Measurements from ENCODE around the gene HLA-DRA.
"Not testable (repeated sequence)": the region's sequence is repeated elsewhere in the genome, so short reads cannot be mapped to it uniquely, and the experiment has no call there.

The HLA-DRA gene

DNA sequence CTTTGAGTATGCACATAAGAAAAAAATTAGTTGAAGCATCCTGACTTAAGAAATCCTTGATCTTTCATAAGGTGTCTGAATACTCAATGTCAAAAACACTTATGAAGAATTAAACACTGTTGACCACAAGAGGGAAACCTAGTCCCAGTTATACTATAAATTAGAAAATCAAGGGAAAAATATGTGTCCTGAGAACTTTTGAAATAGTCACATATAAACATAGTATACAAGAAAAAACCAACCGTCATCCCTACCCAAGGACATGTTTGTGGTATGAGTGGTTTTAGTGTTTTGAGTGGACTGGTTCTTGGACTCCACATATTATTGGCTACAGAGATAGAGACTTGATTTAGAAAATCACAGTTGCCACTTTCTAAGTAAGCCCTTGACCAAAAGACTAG lies 7.6 kb upstream of the HLA-DRA start:
- no peak for DNase-seq

DNA sequence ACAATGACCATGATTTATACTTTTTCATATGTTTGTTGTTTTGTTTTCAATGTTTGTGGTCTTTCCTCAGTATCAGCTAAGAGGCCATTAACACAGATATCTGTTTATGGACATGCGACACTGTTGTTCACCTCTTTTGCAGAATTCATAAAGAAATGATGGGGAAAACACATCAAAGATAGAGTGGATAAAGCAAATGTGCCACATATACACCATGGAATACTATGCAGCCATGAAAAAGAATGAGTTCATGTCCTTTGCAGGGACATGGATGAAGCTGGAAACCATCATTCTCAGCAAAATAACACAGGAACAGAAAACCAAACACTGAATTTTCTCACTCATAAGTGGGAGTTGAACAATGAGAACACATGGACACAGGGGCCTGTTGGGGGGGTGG lies 5.7 kb upstream of the HLA-DRA start:
- not testable (repeated sequence) for DNase-seq

DNA sequence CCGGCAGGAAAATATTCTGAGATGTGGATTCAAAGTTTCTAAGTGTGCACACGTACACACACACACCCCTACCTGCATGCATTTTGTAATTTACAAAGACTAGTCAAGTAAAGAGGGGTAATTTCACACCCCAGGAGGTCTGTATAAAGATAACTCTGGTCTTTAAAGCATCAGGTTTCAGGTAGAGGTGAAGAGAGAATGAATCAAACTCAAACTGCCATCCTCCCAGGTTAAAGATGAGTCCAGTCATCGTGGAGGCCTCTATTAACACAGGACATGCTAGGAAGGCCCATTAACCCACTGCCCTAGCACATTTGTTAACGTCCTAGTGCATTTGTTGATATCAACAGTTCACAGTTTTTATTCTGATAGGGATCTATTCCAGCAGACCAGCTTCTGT lies 3.5 kb upstream of the HLA-DRA start:
- no peak for DNase-seq

GRCh38 chr6:32436995-32437836 lies 2.5 kb upstream of the HLA-DRA start:
- DNase-seq, result no peak

GRCh38 chr6:32439139-32439538 lies 548 bp upstream of the HLA-DRA start:
- no peak for DNase-seq

DNA sequence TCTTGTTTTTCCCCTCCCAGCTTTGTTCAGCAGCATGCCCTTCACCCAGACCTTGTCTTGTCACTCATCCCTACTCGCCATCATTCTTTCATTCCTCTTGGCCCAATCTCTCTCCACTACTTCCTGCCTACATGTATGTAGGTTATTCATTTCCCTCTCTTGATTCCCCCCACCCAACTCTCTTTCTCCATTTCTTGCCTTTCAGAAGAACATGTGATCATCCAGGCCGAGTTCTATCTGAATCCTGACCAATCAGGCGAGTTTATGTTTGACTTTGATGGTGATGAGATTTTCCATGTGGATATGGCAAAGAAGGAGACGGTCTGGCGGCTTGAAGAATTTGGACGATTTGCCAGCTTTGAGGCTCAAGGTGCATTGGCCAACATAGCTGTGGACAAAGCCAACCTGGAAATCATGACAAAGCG lies 2.6 kb downstream of the HLA-DRA start:
- DNase-seq, result no peak

DNA sequence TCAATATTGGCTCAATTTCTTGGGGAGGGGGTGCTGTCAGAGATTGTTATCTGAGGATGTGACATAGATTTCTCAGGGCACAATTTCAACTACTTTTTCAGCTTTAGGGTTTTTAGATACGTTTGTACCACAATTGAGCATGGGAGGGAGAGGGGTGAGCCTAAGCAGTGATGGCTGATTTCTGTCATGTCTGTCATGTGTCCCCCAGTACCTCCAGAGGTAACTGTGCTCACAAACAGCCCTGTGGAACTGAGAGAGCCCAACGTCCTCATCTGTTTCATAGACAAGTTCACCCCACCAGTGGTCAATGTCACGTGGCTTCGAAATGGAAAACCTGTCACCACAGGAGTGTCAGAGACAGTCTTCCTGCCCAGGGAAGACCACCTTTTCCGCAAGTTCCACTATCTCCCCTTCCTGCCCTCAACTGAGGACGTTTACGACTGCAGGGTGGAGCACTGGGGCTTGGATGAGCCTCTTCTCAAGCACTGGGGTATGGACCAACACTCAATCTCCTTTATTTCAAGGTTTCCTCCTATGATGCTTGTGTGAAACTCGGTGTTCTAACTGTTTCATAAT lies 3.4 kb downstream of the HLA-DRA start:
- DNase-seq, result no peak

DNA sequence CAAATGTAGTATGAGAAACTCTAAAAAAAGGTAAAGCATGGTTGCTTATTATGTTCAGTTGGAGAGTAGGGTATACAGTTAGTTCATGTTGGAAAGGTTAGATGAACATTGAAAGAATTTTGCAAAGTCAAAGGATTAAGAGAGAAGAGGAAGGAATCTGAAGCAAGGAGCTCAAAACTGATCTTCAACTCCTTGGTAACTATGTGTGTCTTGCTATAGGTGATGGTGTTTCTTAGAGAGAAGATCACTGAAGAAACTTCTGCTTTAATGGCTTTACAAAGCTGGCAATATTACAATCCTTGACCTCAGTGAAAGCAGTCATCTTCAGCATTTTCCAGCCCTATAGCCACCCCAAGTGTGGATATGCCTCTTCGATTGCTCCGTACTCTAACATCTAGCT lies 4.7 kb downstream of the HLA-DRA start:
- no peak for DNase-seq

GRCh38 chr6:32445321-32445854 lies 5.7 kb downstream of the HLA-DRA start:
- DNase-seq, result no peak

DNA sequence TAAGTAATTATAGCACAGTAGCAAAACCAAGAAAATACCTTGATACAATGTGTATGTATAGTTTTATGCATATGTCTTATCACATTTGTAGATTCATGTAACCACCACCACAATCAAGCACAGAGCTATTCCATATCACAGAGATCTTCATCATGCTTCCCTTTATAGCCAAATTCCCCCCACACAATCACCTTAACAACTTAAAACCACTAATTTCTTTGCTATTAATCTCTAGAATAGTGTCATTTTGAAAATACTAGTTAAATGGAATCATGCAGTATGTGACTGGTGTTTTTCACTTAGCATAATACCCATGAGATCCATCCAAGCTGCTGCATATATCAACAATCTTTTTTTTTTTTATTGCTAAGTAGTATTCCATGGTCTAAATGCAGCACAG lies 8.2 kb downstream of the HLA-DRA start:
- DNase-seq, result no peak

DNA sequence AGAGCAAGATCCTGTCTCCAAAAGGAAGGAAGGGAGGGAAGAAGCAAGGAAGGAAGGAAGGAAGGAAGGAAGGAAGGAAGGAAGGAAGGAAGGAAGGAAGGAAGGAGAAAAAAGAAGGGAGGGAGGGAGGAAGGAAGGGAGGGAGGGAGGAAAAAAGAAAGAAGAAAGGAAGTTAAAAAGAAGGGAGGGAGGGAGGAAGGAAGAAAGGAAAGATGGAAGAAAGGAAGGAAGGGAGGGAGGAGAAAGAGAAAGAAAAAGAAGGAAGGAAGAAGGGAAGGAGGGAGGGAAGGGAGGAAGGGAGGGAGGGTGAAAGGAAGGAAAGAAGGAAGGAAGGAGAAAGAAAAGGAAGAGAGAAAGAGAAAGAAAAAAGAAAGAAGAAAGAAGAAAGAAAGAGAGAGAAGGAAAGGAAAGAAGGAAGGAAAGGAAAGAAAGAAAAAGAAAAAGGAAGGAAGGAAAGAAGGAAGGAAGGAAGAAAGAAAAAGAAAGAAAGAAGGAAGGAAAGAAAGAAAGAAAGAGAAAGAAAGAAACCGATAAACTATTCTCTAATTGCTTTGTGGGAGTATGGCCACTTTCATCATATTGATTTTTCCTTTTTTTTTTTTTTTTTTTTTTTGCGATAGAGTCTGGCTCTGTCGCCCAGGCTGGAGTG lies 9.5 kb downstream of the HLA-DRA start:
- DNase-seq, result no peak

DNA sequence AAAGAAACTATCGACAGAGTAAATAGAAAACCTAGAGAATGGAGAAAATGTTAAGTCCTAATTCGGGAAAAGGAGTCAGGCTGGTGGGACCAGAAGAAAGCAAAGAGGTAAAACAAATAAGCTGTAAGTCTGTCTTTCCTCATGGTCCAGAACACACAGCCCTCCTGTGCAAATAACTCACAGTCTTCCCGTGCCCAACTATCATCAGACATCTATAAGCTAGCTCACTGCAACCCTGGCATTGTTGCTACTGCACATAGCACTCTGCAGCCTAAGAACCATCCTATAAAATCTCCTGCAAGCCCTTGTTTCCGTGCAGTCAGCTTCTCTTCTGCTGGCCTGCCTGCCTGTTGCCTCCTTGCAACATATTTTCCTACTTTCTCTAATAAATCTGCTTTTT lies 17.4 kb downstream of the HLA-DRA start:
- no peak for DNase-seq

DNA sequence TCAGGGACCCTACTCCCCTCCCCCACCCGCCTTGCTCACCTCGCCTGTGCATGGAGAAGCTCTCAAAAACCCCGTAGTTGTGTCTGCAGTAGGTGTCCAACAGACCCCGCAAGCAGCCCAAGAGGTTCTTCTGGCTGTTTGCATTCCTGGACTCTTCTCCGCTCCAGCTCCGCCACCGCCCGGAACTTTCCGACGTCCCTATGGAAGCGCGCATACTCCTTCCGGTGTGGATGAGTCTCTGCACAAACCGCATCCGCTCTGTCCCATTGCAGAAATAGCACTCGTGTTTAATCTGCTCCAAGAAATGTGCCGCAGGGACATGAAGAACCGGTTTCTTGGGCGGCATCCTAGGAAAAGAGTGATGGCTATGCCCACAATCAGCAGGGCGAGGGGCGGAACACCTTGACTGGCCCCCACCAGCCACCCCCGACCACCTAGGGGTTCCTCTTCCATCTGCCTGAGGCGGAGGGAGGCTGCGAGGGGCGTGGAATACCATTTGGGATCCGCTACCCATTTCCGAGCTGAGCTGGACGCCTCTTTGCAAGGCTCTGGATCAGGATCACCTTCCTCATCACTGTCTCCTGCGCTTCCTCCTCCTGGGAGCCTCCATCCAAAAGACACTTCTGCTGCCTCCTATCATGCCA lies 20.2 kb downstream of the HLA-DRA start:
- no peak for DNase-seq

- DNase-seq, result no peak
Measured at GRCh38 chr6:32460528-32460927, 20.8 kb downstream of the HLA-DRA start.

- DNase-seq, result no peak
Measured at GRCh38 chr6:32461493-32461892, 21.8 kb downstream of the HLA-DRA start.

DNA sequence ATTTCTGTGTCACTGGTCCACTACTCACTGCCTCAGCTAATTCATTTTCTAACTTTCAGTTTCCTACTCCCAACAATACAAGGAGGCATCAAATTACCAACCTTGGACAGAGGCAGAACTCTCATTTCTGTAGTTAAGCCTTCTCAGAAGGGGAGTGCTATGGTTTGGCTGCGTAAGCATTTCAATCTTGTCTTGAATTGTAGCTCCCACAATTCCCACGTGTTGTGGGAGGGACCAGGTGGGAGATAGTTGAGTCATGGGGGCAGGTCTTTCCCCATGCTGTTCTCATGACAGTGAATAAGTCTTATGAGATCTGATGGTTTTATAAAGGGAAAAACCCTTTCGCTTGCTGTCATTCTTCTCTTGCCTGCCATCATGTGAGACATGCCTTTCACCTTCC lies 22.9 kb downstream of the HLA-DRA start:
- DNase-seq, result no peak

DNA sequence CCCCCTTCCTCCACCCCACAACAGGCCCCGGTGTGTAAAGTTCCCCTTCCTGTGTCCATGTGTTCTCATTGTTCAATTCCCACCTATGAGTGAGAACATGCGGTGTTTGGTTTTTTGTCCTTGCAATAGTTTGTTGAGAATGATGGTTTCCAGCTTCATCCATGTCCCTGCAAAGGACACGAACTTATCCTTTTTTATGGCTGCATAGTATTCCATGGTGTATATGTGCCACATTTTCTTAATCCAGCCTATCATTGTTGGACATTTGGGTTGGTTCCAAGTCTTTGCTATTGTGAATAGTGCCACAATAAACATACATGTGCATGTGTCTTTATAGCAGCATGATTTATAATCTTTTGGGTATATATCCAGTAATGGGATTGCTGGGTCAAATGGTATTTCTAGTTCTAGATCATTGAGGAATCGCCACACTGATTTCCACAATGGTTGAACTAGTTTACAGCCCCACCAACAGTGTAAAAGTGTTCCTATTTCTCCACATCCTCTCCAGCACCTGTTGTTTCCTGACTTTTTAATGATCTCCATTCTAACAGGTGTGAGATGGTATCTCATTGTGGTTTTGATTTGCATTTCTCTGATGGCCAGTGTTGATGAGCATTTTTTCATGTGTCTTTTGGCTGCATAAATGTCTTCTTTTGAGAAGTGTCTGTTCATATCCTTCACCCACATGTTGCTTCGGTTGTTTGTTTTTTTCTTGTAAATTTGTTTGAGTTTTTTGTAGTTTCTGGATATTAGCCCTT lies 28.2 kb downstream of the HLA-DRA start:
- DNase-seq, result not testable (repeated sequence)

DNA sequence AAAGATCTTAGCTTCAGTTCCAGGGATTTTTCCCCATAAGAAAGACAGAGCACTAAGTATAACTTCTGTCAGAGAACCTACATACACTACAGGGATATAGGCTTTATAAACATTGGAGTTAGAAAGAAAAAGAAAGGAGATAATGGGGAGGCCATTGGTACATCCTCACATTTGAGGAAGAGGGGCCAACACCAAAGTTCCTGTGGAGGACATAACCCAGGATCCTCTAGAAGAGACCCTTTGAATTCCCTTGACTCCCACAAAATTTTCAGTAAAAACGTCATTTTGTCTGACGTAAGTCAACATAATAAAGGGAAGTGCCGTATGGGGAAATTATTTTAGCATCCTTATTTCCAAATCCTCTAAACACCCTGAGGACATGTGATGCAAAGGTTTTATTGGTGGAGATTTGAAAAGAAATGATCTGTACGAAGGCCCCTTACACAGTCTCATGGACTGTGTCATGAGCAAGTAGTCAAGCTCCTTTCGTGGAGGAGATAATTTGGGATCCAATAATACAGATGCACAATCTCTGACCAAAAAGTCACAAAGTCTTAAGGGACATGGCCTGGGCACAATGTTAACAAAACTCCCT lies 33.2 kb downstream of the HLA-DRA start:
- no peak for DNase-seq

GRCh38 chr6:32473376-32474348 lies 34.0 kb downstream of the HLA-DRA start:
- not testable (repeated sequence) for DNase-seq

DNA sequence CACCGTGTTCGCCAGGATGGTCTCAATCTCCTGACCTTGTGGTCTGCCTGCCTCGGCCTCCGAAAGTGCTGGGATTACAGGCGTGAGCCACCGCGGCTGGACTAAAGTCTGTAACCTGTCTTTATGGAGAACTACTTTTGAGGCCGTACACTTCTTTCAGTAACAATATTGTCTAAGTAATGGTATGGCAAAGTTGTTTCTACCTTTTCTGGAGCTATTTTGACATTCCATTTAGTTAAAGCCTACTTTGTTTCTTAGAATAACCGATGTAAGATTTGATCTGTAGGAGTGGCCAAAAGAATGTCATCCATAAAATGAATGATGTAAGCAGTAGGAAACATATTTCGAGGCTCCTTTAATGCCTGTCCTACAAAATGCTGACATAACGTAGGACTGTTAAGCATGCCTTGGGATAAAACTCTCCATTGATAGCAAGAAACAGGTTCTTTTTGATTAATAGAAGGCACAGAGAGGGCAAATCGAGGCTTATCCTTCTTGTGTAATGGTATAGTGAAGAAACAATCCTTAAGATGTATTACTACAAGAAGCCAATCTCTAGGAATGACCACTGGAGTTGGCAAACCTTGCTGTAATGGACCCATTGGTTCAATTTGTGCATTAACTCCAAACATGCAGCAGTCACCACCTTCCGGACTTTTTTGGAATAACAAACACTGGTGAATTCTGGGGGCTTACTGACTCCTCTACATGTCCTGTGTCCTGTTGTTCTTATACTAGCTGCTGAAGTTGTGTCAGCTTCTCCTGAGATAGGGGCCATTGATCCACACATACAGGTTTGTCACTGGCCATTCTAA lies 35.9 kb downstream of the HLA-DRA start:
- no peak for DNase-seq

Data from femur (tissue), 1 donor.